Fibroblast of pulmonary artery (primary cell): Measurements from ENCODE around the gene CHAF1A.
A peak's percentile ranks its signal among the peaks of the same experiment; 100 is the strongest.

Source experiments
- DNase-seq: peaks from one replicate; pipeline ENCODE4 v3.0.0-alpha.2; 2010; ENCODE audit warnings: low read depth
- H3K4me3 ChIP-seq: replicated peaks from 2 replicates; pipeline ENCODE4 v1.5.1; 2011; ENCODE audit warnings: low read depth, mild to moderate bottlenecking, control low read depth, low read length, moderate library complexity
- TF ChIP-seq, protein P1 (sequence below): IDR thresholded peaks from 2 replicates; pipeline ENCODE4 v1.5.1; 2011; ENCODE audit warnings: mild to moderate bottlenecking, control low read depth, low read length, inconsistent platforms; ENCODE audit errors: missing control alignments

The CHAF1A gene

DNA sequence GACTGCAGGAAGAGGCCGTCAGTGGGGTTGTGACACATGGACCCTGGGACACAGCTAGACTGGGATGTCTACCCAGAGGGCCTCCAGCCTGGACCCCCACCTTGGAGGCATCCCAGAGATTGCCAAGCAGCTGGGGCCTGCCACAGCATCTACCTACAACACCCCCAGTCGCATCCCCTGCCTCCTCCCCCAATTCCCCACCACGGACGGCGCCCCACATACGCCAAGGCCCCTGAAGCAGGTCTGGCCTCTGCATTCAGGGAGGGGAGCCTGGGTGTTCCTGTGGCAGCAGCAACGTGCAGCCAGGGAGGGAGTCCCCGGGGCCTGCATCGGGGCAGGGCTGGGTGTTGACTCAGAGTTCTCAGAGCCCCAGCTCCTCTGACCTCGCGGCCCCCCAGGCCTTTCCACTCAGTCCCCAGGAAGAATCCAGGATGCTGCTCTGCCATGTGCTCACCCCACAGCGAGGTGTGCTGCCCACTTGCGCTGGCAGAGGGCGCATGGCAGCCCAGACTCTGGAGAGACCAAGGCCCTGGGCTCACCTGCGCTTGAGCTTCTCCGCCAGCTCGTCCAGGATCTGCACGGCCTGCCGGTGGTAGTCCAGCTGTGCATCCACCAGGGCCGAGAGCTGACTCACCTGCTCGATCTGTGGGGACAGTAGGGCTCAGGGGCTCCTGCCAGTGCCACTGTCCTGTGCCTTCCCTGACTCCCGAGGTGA lies 39.5 kb upstream of the CHAF1A start:
- TF ChIP-seq, protein P1, sequence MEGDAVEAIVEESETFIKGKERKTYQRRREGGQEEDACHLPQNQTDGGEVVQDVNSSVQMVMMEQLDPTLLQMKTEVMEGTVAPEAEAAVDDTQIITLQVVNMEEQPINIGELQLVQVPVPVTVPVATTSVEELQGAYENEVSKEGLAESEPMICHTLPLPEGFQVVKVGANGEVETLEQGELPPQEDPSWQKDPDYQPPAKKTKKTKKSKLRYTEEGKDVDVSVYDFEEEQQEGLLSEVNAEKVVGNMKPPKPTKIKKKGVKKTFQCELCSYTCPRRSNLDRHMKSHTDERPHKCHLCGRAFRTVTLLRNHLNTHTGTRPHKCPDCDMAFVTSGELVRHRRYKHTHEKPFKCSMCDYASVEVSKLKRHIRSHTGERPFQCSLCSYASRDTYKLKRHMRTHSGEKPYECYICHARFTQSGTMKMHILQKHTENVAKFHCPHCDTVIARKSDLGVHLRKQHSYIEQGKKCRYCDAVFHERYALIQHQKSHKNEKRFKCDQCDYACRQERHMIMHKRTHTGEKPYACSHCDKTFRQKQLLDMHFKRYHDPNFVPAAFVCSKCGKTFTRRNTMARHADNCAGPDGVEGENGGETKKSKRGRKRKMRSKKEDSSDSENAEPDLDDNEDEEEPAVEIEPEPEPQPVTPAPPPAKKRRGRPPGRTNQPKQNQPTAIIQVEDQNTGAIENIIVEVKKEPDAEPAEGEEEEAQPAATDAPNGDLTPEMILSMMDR, result peak; percentile 16
- DNase-seq, result no peak
- no peak overlapping the region for H3K4me3 ChIP-seq

- DNase-seq, result no peak
- H3K4me3 ChIP-seq, result no peak overlapping the region
- TF ChIP-seq, protein P1, result no peak
Observed at GRCh38 chr19:4363571-4364304, 38.7 kb upstream of the CHAF1A start.

DNA sequence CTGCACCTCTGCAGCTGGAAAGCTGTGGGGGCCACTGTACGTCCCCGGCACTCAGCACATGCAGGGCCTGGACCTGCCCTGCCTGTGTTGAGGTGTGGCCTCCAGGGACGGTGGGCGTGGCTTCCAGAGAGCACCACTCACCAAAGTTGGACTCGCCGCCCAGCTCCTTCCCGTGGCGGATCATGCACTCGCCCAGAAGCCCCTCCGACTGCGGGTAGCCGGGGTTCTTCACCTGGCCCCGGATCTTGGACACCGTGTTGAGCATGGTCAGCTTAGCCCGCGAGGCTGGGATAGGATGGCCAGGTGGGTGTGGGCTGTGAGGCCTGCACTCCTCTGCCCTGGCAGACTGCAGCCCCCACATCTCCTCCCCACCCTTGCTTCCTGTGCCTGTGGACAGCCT lies 37.1 kb upstream of the CHAF1A start:
- TF ChIP-seq, protein P1, result no peak
- no peak for DNase-seq
- H3K4me3 ChIP-seq, result no peak overlapping the region

GRCh38 chr19:4365791-4366665 lies 36.4 kb upstream of the CHAF1A start:
- no peak overlapping the region for H3K4me3 ChIP-seq
- TF ChIP-seq, protein P1, result no peak
- DNase-seq, result no peak

DNA sequence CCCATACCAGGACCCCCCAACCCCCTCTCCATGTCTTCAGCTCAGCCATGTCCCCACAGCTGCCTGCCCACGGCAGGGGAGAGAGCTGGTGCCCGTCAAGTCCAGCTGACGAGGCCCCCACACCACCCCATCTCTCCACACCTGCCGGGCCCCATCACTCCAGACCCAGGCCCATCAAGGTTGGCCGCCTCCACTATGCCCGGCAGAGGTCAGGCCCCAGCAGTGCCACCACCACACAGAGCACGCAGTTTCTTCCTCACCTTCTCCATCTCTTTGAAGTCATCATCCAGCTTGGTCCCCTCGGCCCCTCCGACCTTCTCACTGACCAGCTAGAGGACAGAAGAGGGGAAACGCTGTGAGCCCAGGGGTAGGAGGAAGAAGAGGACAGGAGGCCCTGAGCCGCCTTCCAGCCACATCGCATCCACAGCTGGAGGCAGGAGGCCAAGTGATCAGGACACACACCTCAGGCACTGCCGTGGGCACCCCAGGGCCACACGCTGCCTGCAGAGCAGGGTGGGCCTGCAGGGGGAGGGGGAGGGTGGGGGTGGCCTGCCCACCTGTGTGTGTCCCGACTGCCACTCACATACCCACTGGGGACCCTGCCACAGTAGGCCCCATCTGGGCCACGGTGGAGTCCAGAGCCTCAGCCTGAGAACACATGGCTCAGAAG lies 35.6 kb upstream of the CHAF1A start:
- no peak for DNase-seq
- TF ChIP-seq, protein P1, result no peak
- H3K4me3 ChIP-seq, result no peak overlapping the region

DNA sequence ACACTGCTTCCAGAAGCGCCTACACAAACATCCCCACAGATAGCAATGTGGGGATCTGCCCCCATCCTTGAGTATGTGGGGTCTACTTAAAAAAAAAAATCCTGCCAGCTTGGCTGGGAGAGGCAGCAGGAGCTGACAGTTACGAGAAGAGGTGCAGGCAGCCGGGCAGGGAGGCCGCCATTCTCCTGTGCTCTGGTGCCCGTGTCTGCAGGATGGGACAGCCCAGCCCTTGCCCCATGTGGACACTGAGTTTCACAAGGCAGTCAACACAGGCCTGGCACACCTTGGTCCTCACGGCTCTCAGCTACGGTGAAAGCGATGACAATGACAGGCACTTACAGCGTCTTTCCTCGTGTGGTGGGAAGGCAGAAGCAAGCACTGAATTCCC lies 35.1 kb upstream of the CHAF1A start:
- DNase-seq, result no peak
- TF ChIP-seq, protein P1, result no peak
- no peak overlapping the region for H3K4me3 ChIP-seq
